ENCODE measurements around the gene GALM.
"Not testable (repeated sequence)": the region's sequence is repeated elsewhere in the genome, so short reads cannot be mapped to it uniquely, and the experiment has no call there.

Gene GALM

DNA sequence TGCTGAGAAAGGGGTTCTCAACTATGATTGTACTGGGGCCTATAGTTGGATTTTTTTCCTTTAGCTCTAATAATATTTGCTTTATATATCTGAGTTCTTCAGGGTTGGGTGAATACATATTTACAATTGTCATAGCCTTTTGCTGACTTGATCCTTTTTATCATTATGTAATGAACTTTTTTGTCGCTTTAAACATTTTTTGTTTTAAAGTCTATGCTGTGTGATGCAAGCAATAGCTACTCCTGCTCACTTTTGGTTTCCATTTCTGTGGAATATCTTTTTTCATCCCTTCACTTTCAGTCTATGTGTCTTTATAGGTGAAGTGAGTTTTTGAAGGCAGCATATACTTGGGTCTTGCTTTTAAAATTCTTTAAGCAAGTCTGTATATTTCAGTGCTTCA, 49.0 kb downstream of the GALM start:
- not testable (repeated sequence) for DNase-seq

DNA sequence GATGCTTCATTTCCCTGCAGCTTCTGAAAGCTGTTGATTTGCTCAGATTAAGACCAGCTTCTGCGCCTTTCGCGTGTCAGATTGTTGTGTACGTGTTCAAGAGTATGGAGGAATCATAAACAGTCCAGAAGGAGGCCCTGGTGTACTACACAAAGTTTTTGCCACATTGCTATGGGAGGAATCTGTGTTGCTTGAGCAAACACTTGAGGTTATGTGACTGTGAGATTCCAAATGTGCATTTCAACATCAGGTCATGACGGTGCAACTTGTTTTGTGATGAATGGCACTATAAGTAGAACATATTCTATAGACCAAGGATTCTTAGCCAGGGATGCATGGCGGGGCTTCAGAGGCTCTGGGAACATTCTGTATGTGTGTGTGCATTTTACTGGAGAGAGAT, 50.3 kb downstream of the GALM start:
- DNase-seq = no peak

DNA sequence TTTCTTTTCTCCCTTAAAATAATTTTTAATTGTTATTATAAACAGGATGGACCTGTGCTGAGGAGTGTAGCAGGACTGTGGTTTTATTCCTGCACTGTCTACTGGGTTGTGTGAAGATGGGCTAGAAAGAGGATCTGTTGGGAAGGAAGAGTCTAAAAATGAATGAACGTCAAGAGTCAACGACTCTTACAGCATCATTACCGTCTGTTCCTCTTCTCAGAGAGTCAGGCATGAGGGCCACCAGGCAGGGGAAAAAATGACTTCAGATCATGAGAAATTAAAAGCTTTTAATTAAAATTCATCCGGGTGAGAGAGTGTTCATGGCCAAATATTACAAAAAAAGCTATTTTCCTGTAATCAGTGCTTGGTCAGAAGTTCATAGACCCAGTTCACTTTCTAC, 52.7 kb downstream of the GALM start:
- DNase-seq = no peak

DNA sequence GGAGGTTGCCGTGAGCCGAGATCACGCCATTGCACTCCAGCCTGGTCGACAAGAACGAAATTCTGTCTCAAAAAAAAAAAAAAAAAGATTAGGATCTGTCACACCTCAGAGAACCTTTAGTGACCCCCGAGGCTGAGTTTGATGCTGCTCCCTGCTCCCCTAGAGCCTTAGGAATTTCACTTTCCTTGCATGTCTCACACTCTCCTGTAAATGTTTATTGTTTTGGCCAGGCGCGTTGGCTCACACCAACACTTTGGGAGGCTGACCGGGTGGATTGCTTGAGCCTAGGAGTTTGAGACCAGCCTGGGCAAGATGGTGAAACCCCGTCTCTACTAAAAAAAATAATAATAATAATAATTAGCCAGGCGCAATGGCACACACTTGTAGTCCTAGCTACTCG, 53.8 kb downstream of the GALM start:
- no peak for DNase-seq

DNA sequence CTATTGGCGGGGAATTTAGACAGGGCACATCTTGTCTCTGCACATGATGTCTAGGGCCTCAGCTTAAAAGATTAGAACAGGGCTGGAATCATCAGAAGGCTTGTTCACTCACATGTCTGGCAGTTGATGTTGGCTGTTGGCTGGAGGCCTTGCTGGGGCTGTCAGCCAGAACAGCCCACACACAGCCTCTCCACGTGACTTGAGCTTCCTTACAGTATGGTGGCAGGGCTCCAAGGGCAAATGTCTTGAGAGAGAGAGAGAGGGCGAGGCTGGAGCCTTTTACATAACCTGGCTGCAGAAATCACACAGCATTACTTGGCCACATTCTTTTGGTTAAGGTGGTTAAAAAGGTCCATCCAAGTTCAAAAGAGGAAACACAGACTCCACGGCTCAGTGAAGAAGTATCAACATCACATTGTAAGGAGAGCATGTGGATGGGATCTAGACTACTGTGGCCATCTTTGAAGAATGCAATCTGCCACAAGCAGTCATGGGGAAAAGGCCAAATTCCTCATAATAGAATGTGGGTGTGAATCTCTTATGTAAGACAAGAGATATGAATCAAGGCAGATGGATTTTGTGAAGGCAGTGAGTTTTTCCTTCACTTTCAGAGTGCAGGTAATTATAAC, 54.8 kb downstream of the GALM start:
- DNase-seq = no peak

DNA sequence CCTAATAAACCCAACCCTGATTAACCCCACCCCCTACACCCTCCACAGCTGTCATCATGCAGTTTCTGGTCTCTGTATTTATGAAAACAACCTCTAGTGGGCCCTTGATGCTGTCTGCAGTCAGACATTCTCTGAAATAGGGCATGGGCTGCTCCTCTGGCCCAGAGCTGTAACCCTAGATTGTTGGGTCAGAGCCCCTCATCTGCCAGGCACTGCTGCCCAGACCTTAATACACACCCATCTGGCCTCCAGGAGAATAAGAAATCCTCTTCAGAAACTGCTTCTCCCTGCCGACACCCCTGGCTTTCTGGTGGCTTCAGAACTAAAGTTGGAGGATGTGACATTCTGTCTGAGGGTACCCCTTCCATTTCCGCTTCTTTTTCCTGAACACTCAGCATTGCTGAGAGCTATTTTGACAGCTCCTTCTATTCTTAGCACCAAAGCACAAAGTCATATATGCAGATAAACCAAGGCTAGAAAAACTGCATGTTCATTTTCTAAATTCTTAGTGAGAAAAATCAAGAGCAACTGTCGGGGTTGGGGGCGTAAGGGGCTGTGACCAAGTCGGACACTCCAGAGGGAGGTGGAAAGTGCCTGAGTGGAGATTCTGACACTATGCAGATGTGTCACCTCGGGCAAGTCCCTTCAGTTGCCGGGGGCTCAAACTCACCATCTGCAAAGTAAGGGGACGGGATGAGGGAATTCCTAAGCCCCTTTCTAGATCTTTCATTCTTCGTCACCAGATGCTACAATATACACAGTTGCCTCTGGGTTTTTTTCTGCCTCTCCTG, 56.6 kb downstream of the GALM start:
- DNase-seq = no peak

DNA sequence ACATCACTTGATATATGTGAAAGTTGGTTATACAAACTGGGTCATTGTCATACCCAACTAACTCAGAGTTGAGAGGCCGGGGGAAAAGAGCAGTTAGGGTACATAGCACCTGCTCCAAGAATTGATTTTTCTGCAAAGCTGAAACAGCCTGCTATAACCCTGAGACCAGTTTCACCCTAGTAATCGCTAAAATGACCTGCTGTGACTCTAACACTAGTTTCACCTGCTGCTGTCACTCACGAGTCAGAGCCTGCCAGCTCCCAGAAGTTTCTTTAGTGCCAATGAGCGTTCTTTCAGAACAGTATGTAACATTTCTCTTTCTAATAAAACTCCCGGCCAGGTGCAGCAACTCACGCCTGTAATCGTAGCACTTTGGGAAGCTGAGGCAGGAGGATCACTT, 57.3 kb downstream of the GALM start:
- DNase-seq = no peak

DNA sequence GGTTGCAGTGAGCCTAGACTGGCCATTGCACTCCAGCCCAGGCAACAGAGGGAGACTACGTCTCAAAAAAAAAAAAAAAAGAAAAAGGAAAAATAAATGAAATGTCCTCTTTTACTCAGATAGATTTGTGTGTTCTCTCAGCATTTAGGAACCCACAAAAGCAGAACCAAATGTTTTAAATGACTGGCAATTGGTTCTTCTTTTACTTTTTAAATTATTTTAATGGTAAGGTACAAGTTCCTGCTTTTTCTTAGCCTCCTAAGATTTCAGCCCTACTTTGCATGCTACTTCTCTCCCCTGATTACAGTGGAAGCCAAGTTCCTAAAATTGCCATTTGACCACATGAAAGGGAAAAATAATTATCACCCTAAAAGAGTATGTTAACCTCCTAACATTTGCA, 61.7 kb downstream of the GALM start:
- DNase-seq = no peak

DNA sequence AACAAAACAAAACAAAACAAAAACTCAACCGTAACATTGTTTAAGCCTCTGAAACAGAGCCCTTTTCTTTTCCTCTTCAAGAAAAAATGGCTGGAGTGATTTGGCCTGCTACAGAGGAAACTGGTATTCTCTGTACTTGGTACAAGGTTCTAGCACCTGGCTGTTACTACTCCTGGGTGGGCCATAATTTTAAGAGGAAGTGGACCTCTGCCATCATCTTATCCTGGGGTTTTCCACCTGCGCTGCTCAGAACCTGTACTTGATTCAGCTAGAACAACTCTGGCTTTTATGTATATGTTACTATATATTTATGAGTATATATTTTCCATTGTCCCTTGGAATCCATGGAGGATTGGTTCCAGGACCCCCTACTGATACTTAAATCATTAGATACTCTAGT, 62.8 kb downstream of the GALM start:
- DNase-seq = no peak

DNA sequence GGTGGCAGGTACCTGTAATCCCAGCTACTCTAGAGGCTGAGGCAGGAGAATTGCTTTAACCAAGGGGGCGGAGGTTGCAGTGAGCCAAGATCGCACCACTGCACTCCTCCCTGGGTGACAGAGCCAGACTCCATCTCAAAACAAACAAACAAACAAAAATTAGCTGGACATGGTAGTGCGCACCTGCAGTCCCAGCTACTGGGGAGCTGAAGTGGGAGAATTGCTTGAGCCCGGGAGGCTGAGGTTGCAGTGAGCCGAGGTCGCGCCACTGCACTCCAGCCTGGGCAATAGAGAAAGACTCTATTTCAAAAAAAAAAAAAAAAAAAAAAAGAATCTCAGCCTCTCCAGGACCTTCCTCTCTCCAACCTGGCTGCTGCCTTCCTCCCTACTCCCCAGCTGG, 65.2 kb downstream of the GALM start:
- DNase-seq = no peak

DNA sequence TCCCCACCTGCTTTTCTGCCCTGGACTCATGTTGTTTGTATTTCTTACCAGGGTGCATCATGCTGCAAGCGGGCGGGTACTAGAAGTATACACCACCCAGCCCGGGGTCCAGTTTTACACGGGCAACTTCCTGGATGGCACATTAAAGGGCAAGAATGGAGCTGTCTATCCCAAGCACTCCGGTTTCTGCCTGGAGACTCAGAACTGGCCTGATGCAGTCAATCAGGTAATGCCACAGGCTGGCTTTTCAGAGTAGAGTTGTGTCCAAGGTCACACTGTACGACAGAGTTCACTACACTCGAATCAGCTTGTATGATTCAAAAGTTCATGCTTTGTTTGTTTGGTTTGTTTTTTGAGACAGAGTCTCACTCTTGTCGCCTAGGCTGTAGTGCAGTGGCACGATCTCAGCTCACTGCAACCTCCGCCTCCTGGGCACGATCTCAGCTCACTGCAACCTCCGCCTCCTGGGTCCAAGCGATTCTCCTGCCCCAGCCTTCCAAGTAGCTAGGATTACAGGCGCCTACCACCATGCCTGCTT, 65.8 kb downstream of the GALM start:
- DNase-seq = no peak

DNA sequence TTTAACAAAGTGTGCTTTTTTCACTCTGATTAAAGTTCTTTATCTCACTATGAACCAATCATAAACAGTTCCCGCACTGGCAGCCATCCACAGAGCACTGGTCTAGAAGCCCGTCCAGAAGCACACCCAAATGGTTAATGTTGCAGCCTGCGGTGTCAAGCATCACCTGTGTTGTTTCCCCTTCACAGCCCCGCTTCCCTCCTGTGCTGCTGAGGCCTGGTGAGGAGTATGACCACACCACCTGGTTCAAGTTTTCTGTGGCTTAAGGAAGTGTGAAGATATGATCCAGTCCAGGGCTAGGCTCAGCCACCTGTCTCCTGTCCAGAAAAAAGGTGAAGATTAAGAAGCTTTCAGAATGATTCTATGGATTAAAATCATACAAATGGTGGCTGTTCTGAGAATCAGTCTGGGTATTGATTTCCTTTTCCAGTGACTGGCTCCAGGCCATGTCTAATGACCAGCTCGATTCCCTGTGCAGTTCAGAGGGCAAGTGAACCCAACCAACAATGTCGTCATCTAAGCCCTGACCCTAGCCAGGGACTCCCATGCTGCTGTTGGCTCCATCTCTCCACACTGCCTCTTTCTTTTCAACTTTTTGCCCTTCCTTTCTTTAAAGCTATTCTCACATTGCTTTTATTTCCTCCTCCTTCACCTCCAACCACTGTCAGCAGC, 67.5 kb downstream of the GALM start:
- DNase-seq = no peak

DNA sequence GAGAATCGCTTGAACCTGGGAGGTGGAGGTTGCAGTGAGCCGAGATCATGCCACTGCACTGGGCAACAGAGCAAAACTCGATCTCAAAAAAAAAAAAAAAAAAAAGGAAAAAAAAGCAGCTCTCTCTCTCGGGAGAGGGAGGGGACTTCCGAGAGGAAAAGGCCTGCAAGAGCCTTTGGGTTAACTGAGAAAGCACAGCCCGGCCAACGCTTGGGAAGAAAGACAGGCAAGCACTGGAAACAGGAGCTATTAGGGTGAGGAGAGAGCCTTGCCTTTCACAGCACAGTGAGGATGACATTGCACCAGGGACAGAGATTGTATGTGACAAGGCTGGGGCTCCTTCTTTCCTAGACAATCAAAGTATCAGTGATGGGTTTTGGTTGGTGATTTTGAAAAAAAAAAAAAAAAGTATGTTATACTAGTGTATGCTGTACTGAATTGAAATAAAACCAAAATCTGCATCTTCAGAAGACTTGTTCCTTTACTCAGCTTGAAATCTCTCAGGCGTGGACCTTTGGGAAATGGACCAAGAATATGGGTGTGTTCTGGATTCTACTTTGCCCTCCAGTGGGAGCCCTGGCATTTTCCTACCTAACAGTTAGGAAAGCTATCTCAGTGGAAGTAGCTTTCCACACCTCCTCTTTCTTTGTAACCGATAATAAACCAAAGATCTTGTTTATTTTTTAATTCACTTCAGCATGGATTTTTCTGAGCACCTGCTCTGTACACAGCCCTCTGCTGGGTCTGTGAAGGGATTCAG, 68.6 kb downstream of the GALM start:
- DNase-seq = no peak

DNA sequence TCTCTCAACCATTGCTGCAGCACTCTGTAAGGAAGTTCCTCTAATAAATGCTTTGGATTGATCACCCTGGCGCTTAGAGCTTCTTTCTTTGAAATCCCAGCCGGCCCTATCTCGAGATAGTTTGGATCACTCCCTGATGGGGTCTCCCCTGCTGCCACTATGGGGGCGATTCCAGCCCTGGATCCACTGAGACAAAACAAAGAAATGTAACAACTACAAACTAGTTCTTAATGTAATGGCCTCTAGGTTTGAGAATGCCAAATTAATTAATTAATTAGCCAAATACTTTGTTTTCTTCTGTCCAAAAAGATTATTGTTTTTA, 70.0 kb downstream of the GALM start:
- DNase-seq = no peak

DNA sequence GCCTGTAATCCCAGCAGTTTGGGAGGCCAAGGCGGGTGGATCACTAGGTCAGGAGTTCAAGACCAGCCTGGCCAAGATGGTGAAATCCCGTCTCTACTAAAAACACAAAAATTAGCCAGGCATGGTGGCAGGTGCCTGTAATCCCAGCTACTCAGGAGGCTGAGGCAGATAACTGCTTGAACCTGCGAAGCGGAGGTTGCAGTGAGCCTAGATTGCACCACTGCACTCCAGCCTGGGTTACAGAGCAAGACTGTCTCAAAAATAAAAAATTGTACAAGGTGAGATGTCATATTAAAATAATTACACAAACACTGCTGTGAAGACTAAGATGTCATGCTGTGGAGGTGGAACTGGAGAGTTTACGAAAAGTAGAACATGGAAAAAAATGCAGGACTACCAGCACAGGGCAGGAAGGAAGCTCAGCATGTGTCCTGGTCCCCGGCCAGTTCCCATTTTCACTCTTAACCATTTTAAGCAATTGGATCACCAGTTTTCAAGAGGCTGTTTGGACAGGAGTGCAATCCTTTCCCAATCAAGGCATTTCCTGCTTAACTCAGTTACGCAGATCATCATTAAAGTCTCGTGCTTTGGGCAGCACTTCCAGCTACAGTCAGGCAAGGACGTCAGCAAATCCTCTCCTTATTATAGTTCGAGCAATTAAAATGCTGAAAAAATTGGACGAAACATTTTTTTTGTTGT, 71.2 kb downstream of the GALM start:
- not testable (repeated sequence) for DNase-seq

DNA sequence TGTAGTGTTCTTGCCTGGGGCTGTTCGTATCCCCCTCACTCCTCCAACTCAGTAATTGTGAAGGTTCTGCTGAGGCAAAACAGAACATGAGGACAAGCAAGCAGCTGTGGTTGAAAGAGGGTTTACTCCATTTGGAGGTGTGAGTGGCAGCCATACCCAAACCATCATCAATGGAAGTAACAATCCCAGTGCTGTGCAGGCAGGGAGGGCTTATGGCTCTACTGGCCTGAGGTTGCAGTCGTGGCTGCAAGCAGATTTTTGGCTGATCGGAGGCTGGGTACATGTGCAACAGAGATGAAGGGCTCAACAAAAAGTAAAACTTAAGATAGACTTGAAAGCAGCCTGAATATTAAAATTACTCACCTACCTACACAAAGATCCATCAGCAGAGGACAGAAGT, 72.0 kb downstream of the GALM start:
- DNase-seq = no peak

DNA sequence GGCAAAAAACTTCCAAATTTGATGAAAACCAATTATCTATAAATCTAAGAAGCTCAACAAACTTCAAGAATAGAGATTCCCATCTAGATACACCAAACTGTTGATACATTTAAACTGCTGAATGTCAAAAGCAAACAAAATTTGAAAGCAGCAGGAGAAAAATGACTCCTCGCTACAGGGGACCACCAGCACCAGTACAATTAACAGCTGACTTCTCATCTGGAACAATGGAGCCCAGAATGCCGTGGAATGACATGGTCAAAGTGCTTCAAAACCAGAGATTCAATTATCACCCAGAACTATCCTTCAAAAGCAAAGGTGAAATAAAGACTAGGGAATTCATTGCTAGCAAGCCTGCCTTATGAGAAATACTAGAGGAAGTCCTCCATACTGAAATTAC, 73.6 kb downstream of the GALM start:
- DNase-seq = no peak

DNA sequence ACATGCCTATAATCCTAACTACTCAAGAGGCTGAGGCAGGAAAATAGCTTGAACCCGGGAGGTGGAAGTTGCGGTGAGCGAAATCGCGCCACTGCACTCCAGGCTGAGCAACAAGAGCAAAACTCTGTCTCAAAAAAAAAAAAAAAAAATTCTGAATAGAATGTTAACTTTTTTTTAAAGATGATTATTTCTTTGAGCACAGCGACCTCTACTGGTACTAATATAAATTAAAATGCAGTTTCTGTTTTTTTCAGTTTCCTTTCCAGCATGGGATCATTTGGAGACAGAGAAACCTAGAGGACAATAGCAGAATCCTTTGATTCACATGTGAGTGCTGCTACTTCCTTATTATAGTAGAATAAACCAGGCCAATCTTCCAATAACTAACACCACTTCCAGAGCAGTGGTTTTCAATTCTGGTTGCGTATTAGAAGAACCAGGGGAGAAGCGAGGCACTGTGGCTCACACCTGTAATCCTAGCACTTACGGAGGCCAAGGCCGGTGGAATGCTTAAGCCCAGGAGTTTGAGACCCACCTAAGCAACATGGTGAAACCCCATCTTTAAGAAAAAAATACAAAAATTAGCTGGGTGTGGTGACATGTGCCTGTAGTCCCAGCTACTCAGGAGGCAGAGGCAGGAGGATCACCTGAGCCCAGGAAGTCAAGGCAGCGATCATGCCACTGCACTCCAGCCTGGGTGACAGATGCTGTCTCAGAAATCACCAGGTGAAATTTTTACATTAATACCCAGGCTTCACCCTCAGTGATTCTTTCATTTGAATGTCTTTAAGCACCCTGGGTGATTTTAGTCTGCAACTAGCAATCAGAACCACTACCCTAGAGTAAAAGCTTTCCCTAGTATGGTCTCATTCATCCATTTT, 75.2 kb downstream of the GALM start:
- DNase-seq = no peak

DNA sequence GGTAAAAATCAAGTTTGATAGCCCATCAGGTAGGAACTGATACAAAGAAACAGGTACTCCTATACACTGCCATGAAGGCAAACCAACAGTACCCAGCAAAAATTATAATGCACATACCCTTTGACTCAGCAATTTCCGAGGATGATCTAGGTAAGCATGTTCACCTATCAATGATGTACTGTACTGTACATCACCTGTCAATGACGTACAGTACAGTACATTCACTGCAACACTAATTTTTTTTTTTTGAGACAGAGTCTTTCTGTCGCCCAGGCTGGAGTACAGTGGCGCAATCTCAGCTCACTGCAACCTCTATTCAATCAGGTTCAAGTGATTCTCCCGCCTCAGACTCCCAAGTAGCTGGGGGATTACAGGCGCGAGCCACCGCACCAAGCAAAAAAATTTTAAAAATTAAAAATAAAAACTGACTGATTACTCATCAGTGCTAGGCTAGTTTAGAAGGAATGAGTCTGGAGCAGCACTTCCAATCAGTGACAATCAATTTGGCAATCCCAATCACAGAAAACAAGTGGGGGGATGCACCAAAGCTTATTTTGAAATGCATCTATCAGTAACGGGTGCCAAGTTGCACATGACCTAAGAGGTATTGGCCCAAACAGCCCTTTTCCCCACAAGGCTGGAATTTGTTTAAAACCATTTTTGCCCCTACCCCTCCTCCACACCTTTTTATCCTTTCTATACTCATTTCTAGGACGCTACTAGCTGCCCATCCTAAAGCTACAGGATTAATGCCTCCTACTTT, 77.1 kb downstream of the GALM start:
- no peak for DNase-seq

DNA sequence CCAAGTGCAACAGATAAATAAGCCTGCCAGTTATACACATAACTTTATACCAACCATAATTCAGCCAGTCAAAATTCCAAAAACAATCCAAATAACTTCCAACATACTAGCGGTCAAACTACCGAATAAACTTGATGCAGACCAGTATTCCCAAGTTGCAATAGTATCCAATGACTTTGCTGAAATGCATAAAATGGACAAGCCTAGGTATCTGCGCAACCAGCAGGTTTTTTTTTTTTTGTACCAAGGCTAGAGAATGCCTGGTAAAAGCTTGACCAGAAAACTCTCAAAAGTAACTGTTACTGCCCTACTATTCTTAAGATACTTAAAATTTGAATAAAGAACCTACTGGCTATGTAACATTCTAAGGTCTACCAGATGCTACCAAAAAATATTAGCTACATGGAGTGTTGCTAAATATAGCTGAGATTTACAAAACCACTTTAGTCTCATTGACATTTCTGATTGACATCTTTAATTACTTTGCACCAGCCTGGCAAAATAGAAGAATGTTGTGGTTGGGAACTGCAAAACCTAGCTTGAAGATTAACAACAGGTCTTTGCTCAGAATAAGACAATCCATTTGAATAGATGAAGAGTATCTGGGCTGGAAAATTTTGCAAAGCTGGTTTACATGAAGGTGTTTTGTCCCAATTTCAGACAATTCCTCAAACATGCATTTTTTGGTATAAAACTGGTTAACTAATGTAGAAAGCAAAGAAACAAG, 77.9 kb downstream of the GALM start:
- DNase-seq = no peak
